CD4-positive, CD25-positive, alpha-beta regulatory T cell (primary cell): ENCODE measurements around the gene MYDGF. TPM values are rescaled to one million over a fixed set of nuclear protein-coding genes. Genes with fewer than 3 reads are reported as not detected.

ENCODE experiments used
- ATAC-seq, 2 donors: fragments of 150-1000 bp; cut with Tn5 transposase; one replicate each; pipeline ENCODE4 v1.10.0; 2021; ENCODE audit warnings: low read depth in 2 of 2, moderate number of reproducible peaks in 2 of 2, moderate library complexity in 1 of 2
- DNase-seq, 3 donors: peaks; one replicate each; pipeline versions ENCODE4 v3.0.0 to v3.0.0-alpha.2; 2012 to 2022; ENCODE audit warnings: mixed read lengths in 1 of 3
- H3K27ac ChIP-seq: one replicate; pipeline ENCODE4 v1.7.0; 2013; ENCODE audit warnings: mild to moderate bottlenecking, low read length; ENCODE audit not compliant: insufficient read depth, poor library complexity, severe bottlenecking
- H3K27me3 ChIP-seq: one replicate; pipeline ENCODE4 v1.7.0; 2013; ENCODE audit warnings: low read length; ENCODE audit not compliant: control insufficient read depth, insufficient read depth
- H3K36me3 ChIP-seq: one replicate; pipeline ENCODE4 v1.7.0; 2013; ENCODE audit warnings: mild to moderate bottlenecking, low read length, moderate library complexity; ENCODE audit not compliant: control insufficient read depth, insufficient read depth
- H3K4me1 ChIP-seq: 2 replicates; pipeline ENCODE4 v1.7.0; 2013; ENCODE audit warnings: mild to moderate bottlenecking, low read length; ENCODE audit not compliant: insufficient read depth, control insufficient read depth, poor library complexity, severe bottlenecking
- H3K4me3 ChIP-seq: one replicate; pipeline ENCODE4 v1.7.0; 2013; ENCODE audit warnings: low read depth, mild to moderate bottlenecking, low read length, moderate library complexity
- H3K9me3 ChIP-seq, 2 experiments: 1 replicate in 1 of 2; 2 replicates in 1 of 2; pipeline ENCODE4 v1.7.0; 2013; ENCODE audit warnings: low read length in 2 of 2, mild to moderate bottlenecking in 1 of 2, moderate library complexity in 1 of 2; ENCODE audit not compliant: control insufficient read depth in 2 of 2
- H3K27ac Mint-ChIP-seq, 3 donors: one replicate each; pipeline ENCODE4 v1.8.0; 2020 to 2022; ENCODE audit warnings: mild to moderate bottlenecking in 3 of 3, mixed read lengths in 3 of 3, moderate library complexity in 2 of 3
- H3K27me3 Mint-ChIP-seq: one replicate; pipeline ENCODE4 v1.8.0; 2022; ENCODE audit warnings: mild to moderate bottlenecking, mixed read lengths
- H3K36me3 Mint-ChIP-seq: one replicate; pipeline ENCODE4 v1.8.0; 2020; ENCODE audit warnings: mixed read lengths
- H3K4me1 Mint-ChIP-seq, 4 donors: one replicate each; pipeline ENCODE4 v1.8.0; 2020 to 2022; ENCODE audit warnings: mixed read lengths in 4 of 4, mild to moderate bottlenecking in 1 of 4
- H3K4me3 Mint-ChIP-seq, 4 donors: one replicate each; pipeline ENCODE4 v1.8.0; 2020 to 2022; ENCODE audit warnings: mild to moderate bottlenecking in 4 of 4, mixed read lengths in 4 of 4, moderate library complexity in 3 of 4
- H3K9me3 Mint-ChIP-seq, 7 donors: one replicate each; pipeline ENCODE4 v1.8.0; 2020 to 2022; ENCODE audit warnings: mixed read lengths in 7 of 7, mild to moderate bottlenecking in 3 of 7, moderate library complexity in 2 of 7
- polyA plus RNA-seq, 4 donors: library from polyadenylated mRNA; unstranded; fragments of 300-500 nt; fragmentation: Illumina TruSeq; gene quantifications; one replicate each; pipeline ENCODE4 v1.2.3, GENCODE V29; 2021
- total RNA-seq: library from RNA; stranded (reverse); gene quantifications from one replicate; pipeline ENCODE4 v1.2.3, GENCODE V29; 2022

The MYDGF gene
- total and polyA plus RNA-seq, 5 donors from 2014 or later: 25.7 to 106 (median 97.8) TPM

- no peak overlapping the region for H3K27ac Mint-ChIP-seq
- no peak for ATAC-seq
- Histone ChIP-seq H3K27ac (no peak overlapping the region), H3K4me1 (no peaks in the 10 kb centered on the region), H3K4me3 (no peak overlapping the region), H3K9me3 (no peaks in the 10 kb centered on the region), H3K36me3 (peaks cover 62% of the 10 kb centered on the region), H3K27me3 (no peaks in the 10 kb centered on the region)
- no peak for DNase-seq
- peaks cover 25% of the 10 kb centered on the region for H3K36me3 Mint-ChIP-seq
- H3K9me3 Mint-ChIP-seq: no peaks in the 10 kb centered on the region
- peaks cover 4 to 11% (median 7%) of the 10 kb centered on the region in 4 donors for H3K4me1 Mint-ChIP-seq
- no peaks in the 10 kb centered on the region for H3K27me3 Mint-ChIP-seq
- H3K4me3 Mint-ChIP-seq: no peak overlapping the region
Observed at GRCh38 chr19:4713384-4713951, 43.3 kb upstream of the MYDGF start.

- Histone ChIP-seq H3K27ac (no peak overlapping the region), H3K27me3 (no peaks in the 10 kb centered on the region), H3K36me3 (peaks cover 61% of the 10 kb centered on the region), H3K4me3 (no peak overlapping the region), H3K9me3 (no peaks in the 10 kb centered on the region), H3K4me1 (no peaks in the 10 kb centered on the region)
- DNase-seq (no peak), ATAC-seq (no peak)
- no peaks in the 10 kb centered on the region for H3K9me3 Mint-ChIP-seq
- no peak overlapping the region for H3K27ac Mint-ChIP-seq
- H3K36me3 Mint-ChIP-seq: peaks cover 26% of the 10 kb centered on the region
- H3K27me3 Mint-ChIP-seq: no peaks in the 10 kb centered on the region
- H3K4me3 Mint-ChIP-seq: no peak overlapping the region
- peaks cover 4 to 15% (median 8%) of the 10 kb centered on the region in 4 donors for H3K4me1 Mint-ChIP-seq
Observed at GRCh38 chr19:4712771-4713170, 42.6 kb upstream of the MYDGF start.

GRCh38 chr19:4711211-4711610, 41.1 kb upstream of the MYDGF start:
- no peak overlapping the region for H3K27ac Mint-ChIP-seq
- peaks cover 51% of the 10 kb centered on the region for H3K36me3 ChIP-seq
- peaks cover 4 to 13% (median 8%) of the 10 kb centered on the region in 4 donors for H3K4me1 Mint-ChIP-seq

GRCh38 chr19:4710281-4710600, 40.1 kb upstream of the MYDGF start:
- DNase-seq: no peak
- Mint-ChIP-seq H3K27me3 (no peaks in the 10 kb centered on the region), H3K9me3 (no peaks in the 10 kb centered on the region), H3K27ac (no peak overlapping the region), H3K4me3 (no peak overlapping the region), H3K36me3 (peaks cover 25% of the 10 kb centered on the region), H3K4me1 (peaks cover 4 to 13% (median 8%) of the 10 kb centered on the region in 4 donors)
- Histone ChIP-seq H3K27ac (no peak overlapping the region), H3K9me3 (no peaks in the 10 kb centered on the region), H3K27me3 (no peaks in the 10 kb centered on the region), H3K36me3 (peaks cover 52% of the 10 kb centered on the region), H3K4me3 (no peak overlapping the region), H3K4me1 (no peaks in the 10 kb centered on the region)
- no peak for ATAC-seq

More at GRCh38 chr19:4711211-4711610, 41.1 kb upstream of the MYDGF start:
- no peaks in the 10 kb centered on the region for H3K27me3 ChIP-seq
- DNase-seq (no peak), ATAC-seq (no peak)
- Mint-ChIP-seq H3K4me3 (no peak overlapping the region), H3K36me3 (peaks cover 23% of the 10 kb centered on the region), H3K9me3 (no peaks in the 10 kb centered on the region), H3K27me3 (no peaks in the 10 kb centered on the region)
- H3K9me3 ChIP-seq: no peaks in the 10 kb centered on the region
- H3K4me3 ChIP-seq: no peak overlapping the region
- no peaks in the 10 kb centered on the region for H3K4me1 ChIP-seq
- no peak overlapping the region for H3K27ac ChIP-seq

- Mint-ChIP-seq H3K9me3 (no peaks in the 10 kb centered on the region), H3K27me3 (no peaks in the 10 kb centered on the region), H3K4me3 (no peak overlapping the region), H3K27ac (peak overlapping the region in 1 of 3 donors; percentile 47), H3K36me3 (peaks cover 26% of the 10 kb centered on the region), H3K4me1 (peaks cover 2 to 12% (median 7%) of the 10 kb centered on the region in 4 donors)
- Histone ChIP-seq H3K9me3 (no peaks in the 10 kb centered on the region), H3K36me3 (peaks cover 55% of the 10 kb centered on the region), H3K4me3 (no peak overlapping the region), H3K27me3 (no peaks in the 10 kb centered on the region), H3K4me1 (no peaks in the 10 kb centered on the region), H3K27ac (no peak overlapping the region)
- no peak for DNase-seq
- no peak for ATAC-seq
Observed at GRCh38 chr19:4709440-4710280, 39.5 kb upstream of the MYDGF start.

- peaks cover 0 to 12% (median 7%) of the 10 kb centered on the region in 4 donors for H3K4me1 Mint-ChIP-seq
- H3K4me1 ChIP-seq: no peaks in the 10 kb centered on the region
- no peak overlapping the region for H3K27ac Mint-ChIP-seq
- no peak overlapping the region for H3K27ac ChIP-seq
- peaks cover 43% of the 10 kb centered on the region for H3K36me3 ChIP-seq
- H3K4me3 Mint-ChIP-seq: no peak overlapping the region
- H3K27me3 ChIP-seq: no peaks in the 10 kb centered on the region
- H3K36me3 Mint-ChIP-seq: peaks cover 21% of the 10 kb centered on the region
- no peaks in the 10 kb centered on the region for H3K27me3 Mint-ChIP-seq
- H3K9me3 Mint-ChIP-seq: no peaks in the 10 kb centered on the region
- H3K4me3 ChIP-seq: no peak overlapping the region
- DNase-seq (no peak), ATAC-seq (no peak)
- H3K9me3 ChIP-seq: no peaks in the 10 kb centered on the region
Observed at GRCh38 chr19:4707956-4708650, 38.0 kb upstream of the MYDGF start.

GRCh38 chr19:4707322-4707721, 37.2 kb upstream of the MYDGF start:
- no peaks in the 10 kb centered on the region for H3K9me3 Mint-ChIP-seq
- Histone ChIP-seq H3K9me3 (no peaks in the 10 kb centered on the region), H3K27me3 (no peaks in the 10 kb centered on the region), H3K27ac (no peak overlapping the region), H3K36me3 (peaks cover 38% of the 10 kb centered on the region), H3K4me1 (no peaks in the 10 kb centered on the region), H3K4me3 (no peak overlapping the region)
- ATAC-seq: no peak
- DNase-seq: no peak
- no peaks in the 10 kb centered on the region for H3K27me3 Mint-ChIP-seq
- H3K4me1 Mint-ChIP-seq: peaks cover 0 to 12% (median 7%) of the 10 kb centered on the region in 4 donors
- H3K4me3 Mint-ChIP-seq: no peak overlapping the region
- H3K27ac Mint-ChIP-seq: no peak overlapping the region
- H3K36me3 Mint-ChIP-seq: peaks cover 20% of the 10 kb centered on the region
